ENCODE data around the gene LRP8. TPM values are rescaled to one million over a fixed set of nuclear protein-coding genes. Genes with fewer than 3 reads are reported as not detected.
A peak's percentile ranks its signal among the peaks of the same experiment; 100 is the strongest.
"Not testable (repeated sequence)": the region's sequence is repeated elsewhere in the genome, so short reads cannot be mapped to it uniquely, and the experiment has no call there.

LRP8 gene
- total and polyA plus RNA-seq, 2 of the 13 experiments (the other 11 are each of a cell fraction or from before 2014, with no cell fraction given), result 17.3 to 17.4 TPM

DNA sequence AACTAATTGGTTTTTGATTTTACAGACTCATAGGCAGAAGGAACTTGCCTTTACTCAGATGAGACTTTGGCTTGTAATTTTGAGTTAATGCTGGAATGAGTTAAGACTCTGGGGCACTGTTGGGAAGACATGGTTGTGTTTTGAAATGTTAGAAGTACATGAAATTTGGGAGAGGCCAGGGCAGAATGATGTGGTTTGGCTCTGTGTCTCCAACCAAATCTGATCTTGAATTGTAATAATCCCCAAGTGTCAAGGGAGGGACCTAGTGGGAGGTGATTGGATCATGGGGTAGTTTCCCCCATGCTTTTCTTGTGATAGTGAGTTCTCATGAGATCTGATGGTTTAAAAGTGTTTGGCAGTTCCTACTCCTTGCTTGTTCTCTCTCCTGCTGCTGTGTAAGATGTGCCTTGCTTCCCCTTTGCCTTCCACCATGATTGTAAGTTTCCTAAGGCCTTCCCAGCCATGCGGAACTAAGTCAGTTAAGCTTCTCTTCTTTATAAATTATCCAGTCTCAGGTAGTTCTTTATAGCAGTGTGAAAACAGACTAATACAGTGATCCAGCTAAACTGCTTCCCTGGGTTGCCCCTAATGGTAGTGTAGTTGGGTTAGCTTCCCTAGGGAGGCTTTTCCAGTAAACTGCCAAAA, 121.0 kb downstream of the LRP8 start:
- Histone ChIP-seq H3K27me3 (ENCODE audit: control insufficient read depth in 1 of 2, insufficient read depth in 2 of 2, low read length in 2 of 2) (no peaks in the 10 kb centered on the region), H3K36me3 (replicated peaks in 1 of 2; ENCODE audit: control insufficient read depth in 1 of 2, insufficient read depth in 2 of 2, low read length in 2 of 2) (peaks cover 23 to 70% of the 10 kb centered on the region in 2 experiments), H3K9me3 (ENCODE audit: low read length) (peaks cover 19% of the 10 kb centered on the region; the same call in 1 of the 2 replicates), H3K9ac (ENCODE audit: insufficient read depth, low read depth, low read length) (no peak overlapping the region), H2AFZ (ENCODE audit: low read length) (no peak overlapping the region), H4K20me1 (ENCODE audit: insufficient read depth, low read length) (no peaks in the 10 kb centered on the region), H3K4me3 (replicated peaks in 1 of 3; ENCODE audit: insufficient read depth in 1 of 3, low read depth in 2 of 3, low read length in 3 of 3) (no peak overlapping the region), H3K4me1 (ENCODE audit: insufficient read depth, low read length) (no peaks in the 10 kb centered on the region), H3K27ac (ENCODE audit: extremely low read length, insufficient read depth, low read length) (no peak overlapping the region), H3K79me2 (ENCODE audit: insufficient read depth, low read length) (no peaks in the 10 kb centered on the region), H3K4me2 (ENCODE audit: low read depth, low read length) (no peak overlapping the region)
- intact Hi-C loops (cut with micrococcal nuclease; ENCODE audit: unreplicated experiment), result no loop called here
- DNase-seq (ENCODE audit: low spot score) (no peak), ATAC-seq (no peak), FAIRE-seq (no peak)
- CTCF ChIA-PET (ENCODE audit: low intra/inter-chr PET ratio, low total read pairs), result no interaction called here
- 94% methylated on average over 1 of the region's 1 CpG for WGBS (ENCODE audit: low lambda C conversion rate)
- POLR2A ChIA-PET, result no interaction called here
- in situ Hi-C loops (cut with HindIII; ENCODE audit: extremely low pct_ligation_motif_present, low pct_unique_long_range_greater_than_20kb), result no loop called here
- TF ChIP-seq MTA1 (CRISPR knock-in tag; IDR thresholded peaks at IDR 0.05; ENCODE audit: borderline replicate concordance), result no peak
- TF ChIP-seq IKZF4 (CRISPR knock-in tag; IDR thresholded peaks at IDR 0.05; ENCODE audit: borderline replicate concordance, low read depth, not compliant biosample characterization), result no peak
- no peak for TF ChIP-seq SIX4 (CRISPR knock-in tag; IDR thresholded peaks at IDR 0.05)
- no peak for TF ChIP-seq YEATS4 (CRISPR knock-in tag; IDR thresholded peaks at IDR 0.05; ENCODE audit: borderline replicate concordance)
- no peak for TF ChIP-seq ZKSCAN1 (IDR thresholded peaks at IDR 0.05; ENCODE audit: low read length)
- no peak for TF ChIP-seq ZNF225 (CRISPR knock-in tag; IDR thresholded peaks at IDR 0.05)
- no peak for TF ChIP-seq KLF11 (CRISPR knock-in tag; IDR thresholded peaks at IDR 0.05)
- no TSS peak for BruUV-seq (replicated peaks)

DNA sequence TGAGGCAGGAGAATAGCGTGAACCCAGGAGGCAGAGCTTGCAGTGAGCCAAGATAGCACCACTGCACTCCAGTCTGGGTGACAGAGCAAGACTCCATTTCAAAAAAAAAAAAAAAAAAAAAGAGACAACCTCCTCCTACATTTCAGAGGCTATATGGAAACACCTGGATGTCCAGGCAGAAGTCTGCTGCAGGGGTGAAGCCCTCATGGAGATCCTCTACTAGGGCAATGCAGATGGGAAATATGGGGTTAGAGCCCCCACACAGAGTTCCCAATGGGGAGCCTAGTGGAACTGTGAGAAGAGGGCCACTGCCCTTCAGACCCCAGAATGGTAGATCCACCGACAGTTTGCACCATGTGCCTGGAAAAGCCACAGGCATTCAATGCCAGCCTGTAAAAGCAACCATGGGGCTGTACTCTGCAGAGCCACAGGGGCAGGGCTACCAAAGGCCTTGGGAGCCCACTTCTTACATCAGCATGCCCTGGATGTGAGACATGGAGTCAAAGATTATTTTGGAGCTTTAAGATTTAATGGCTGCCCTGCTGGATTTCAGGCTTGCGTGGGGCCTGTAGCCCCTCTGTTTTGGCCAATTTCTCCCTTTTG, 121.7 kb downstream of the LRP8 start:
- H2AFZ ChIP-seq (ENCODE audit: low read length); H3K9ac ChIP-seq (ENCODE audit: insufficient read depth, low read depth, low read length); in situ Hi-C loops (cut with HindIII; ENCODE audit: extremely low pct_ligation_motif_present, low pct_unique_long_range_greater_than_20kb); FAIRE-seq; H3K4me1 ChIP-seq (ENCODE audit: insufficient read depth, low read length); H4K20me1 ChIP-seq (ENCODE audit: insufficient read depth, low read length); DNase-seq (ENCODE audit: low spot score); ATAC-seq; POLR2A ChIA-PET; H3K4me2 ChIP-seq (ENCODE audit: low read depth, low read length); H3K79me2 ChIP-seq (ENCODE audit: insufficient read depth, low read length); H3K4me3 ChIP-seq (replicated peaks in 1 of 3; ENCODE audit: insufficient read depth in 1 of 3, low read depth in 2 of 3, low read length in 3 of 3); CTCF ChIA-PET (ENCODE audit: low intra/inter-chr PET ratio, low total read pairs); H3K27me3 ChIP-seq (ENCODE audit: control insufficient read depth in 1 of 2, insufficient read depth in 2 of 2, low read length in 2 of 2); intact Hi-C loops (cut with micrococcal nuclease; ENCODE audit: unreplicated experiment); H3K27ac ChIP-seq (ENCODE audit: extremely low read length, insufficient read depth, low read length); BruUV-seq (replicated peaks): not testable (repeated sequence)
- TF ChIP-seq, protein P1, sequence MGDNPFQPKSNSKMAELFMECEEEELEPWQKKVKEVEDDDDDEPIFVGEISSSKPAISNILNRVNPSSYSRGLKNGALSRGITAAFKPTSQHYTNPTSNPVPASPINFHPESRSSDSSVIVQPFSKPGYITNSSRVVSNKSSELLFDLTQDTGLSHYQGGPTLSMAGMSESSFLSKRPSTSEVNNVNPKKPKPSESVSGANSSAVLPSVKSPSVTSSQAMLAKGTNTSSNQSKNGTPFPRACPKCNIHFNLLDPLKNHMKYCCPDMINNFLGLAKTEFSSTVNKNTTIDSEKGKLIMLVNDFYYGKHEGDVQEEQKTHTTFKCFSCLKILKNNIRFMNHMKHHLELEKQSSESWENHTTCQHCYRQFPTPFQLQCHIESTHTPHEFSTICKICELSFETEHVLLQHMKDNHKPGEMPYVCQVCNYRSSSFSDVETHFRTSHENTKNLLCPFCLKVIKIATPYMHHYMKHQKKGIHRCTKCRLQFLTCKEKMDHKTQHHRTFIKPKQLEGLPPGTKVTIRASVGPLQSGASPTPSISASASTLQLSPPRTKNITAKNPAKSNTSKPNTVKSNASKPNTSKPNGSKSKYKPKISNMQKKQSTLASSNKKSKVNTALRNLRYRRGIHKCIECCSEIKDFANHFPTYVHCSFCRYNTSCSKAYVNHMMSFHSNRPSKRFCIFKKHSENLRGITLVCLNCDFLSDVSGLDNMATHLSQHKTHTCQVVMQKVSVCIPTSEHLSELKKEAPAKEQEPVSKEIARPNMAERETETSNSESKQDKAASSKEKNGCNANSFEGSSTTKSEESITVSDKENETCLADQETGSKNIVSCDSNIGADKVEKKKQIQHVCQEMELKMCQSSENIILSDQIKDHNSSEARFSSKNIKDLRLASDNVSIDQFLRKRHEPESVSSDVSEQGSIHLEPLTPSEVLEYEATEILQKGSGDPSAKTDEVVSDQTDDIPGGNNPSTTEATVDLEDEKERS (CRISPR knock-in tag; IDR thresholded peaks at IDR 0.05), result peak; percentile 56; the same call in 1 of the 2 replicates
- WGBS (ENCODE audit: low lambda C conversion rate), result 97% methylated on average over 3 of the region's 3 CpGs
- H3K36me3 ChIP-seq (replicated peaks in 1 of 2; ENCODE audit: control insufficient read depth in 1 of 2, insufficient read depth in 2 of 2, low read length in 2 of 2), result peaks cover 23 to 68% of the 10 kb centered on the region in 2 experiments
- H3K9me3 ChIP-seq (ENCODE audit: low read length), result peaks cover 19% of the 10 kb centered on the region; the same call in 1 of the 2 replicates

DNA sequence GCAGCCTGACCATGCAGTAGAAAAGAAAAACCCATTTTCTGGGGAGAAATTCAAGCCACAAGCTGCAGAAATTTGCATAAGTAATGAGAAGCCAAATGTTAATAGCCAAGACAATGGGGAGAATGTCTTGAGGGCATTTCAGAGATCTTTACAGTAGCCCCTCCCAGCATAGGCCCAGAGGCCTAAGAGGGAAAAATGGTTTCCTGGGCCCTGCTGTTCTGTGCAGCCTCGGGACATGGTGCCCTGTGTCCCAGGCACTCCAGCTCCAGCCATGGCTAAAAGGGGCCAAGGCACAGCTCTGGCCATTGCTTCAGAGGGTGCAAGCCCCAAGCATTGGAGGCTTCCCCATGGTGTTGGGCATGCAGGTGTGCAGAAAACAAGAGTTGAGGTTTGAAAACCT, 122.4 kb downstream of the LRP8 start:
- CTCF ChIA-PET (ENCODE audit: low intra/inter-chr PET ratio, low total read pairs); ATAC-seq; in situ Hi-C loops (cut with HindIII; ENCODE audit: extremely low pct_ligation_motif_present, low pct_unique_long_range_greater_than_20kb); H3K4me2 ChIP-seq (ENCODE audit: low read depth, low read length); BruUV-seq (replicated peaks); H3K79me2 ChIP-seq (ENCODE audit: insufficient read depth, low read length); H3K4me1 ChIP-seq (ENCODE audit: insufficient read depth, low read length); DNase-seq (ENCODE audit: low spot score); H3K4me3 ChIP-seq (replicated peaks in 1 of 3; ENCODE audit: insufficient read depth in 1 of 3, low read depth in 2 of 3, low read length in 3 of 3); H2AFZ ChIP-seq (ENCODE audit: low read length); FAIRE-seq; H4K20me1 ChIP-seq (ENCODE audit: insufficient read depth, low read length); H3K27ac ChIP-seq (ENCODE audit: extremely low read length, insufficient read depth, low read length); intact Hi-C loops (cut with micrococcal nuclease; ENCODE audit: unreplicated experiment); POLR2A ChIA-PET; H3K27me3 ChIP-seq (ENCODE audit: control insufficient read depth in 1 of 2, insufficient read depth in 2 of 2, low read length in 2 of 2); H3K9ac ChIP-seq (ENCODE audit: insufficient read depth, low read depth, low read length): not testable (repeated sequence)
- Histone ChIP-seq H3K9me3 (ENCODE audit: low read length) (peaks cover 19% of the 10 kb centered on the region; the same call in 1 of the 2 replicates), H3K36me3 (replicated peaks in 1 of 2; ENCODE audit: control insufficient read depth in 1 of 2, insufficient read depth in 2 of 2, low read length in 2 of 2) (peaks cover 19 to 61% of the 10 kb centered on the region in 2 experiments)
- WGBS (ENCODE audit: low lambda C conversion rate), result 100% methylated on average over 1 of the region's 1 CpG
